Measurements from ENCODE around the gene UNC13A. TPM values are rescaled to one million over a fixed set of nuclear protein-coding genes. Genes with fewer than 3 reads are reported as not detected.

UNC13A gene
- total RNA-seq, 1 donor from 2014 or later, result 0.03 TPM

GRCh38 chr19:17671906-17672305, 16.2 kb downstream of the UNC13A start:
- DNase-seq (ENCODE audit: low read depth), result no peak

- no peak for DNase-seq (ENCODE audit: low read depth)
Measured at GRCh38 chr19:17669419-17669818, 18.7 kb downstream of the UNC13A start.

- no peak for DNase-seq (ENCODE audit: low read depth)
Measured at GRCh38 chr19:17665058-17665457, 23.1 kb downstream of the UNC13A start.

DNA sequence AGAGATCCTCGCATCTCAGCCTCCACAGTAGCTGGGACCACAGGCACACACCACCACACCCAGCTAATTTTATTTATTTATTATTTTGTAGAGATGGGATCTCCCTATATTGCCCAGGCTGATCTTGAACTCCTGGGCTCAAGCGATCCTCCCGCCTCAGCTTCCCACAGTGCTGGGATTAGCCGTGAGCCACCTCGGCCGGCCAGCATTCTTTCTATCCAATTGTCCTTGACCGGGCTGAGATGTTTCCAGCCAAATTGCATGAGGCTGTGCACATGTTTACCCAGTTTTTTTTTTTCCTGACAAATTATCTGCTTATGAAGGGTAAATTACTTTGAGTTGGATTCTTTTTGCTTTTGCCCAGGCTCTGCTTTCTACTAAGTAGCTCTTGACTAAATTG, 28.2 kb downstream of the UNC13A start:
- DNase-seq (ENCODE audit: low read depth), result no peak

- no peak for DNase-seq (ENCODE audit: low read depth)
Measured at GRCh38 chr19:17658666-17659065, 29.5 kb downstream of the UNC13A start.

DNA sequence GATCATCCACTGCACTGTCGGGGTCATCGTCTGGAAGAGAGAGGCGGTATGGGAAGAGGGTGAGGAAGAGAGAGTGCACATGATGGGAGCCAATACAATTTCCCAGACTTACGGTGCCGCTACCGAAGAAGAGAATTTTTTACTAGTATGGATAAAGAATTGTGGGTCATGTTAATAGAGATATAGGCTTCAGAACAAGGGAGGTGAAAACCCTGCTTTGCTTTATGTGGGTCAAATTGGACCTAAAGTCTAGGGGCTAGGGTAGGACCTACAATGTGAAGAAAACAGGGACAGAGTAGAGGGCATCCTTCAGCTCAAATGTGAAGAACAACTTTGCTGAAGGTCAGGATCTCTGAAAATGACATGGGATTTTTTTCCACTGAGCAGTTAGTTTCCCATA, 29.9 kb downstream of the UNC13A start:
- DNase-seq (ENCODE audit: low read depth), result no peak

- DNase-seq (ENCODE audit: low read depth), result no peak
Measured at GRCh38 chr19:17656970-17657369, 31.2 kb downstream of the UNC13A start.

GRCh38 chr19:17655751-17656472, 32.2 kb downstream of the UNC13A start:
- no peak for DNase-seq (ENCODE audit: low read depth)

GRCh38 chr19:17654993-17655392, 33.2 kb downstream of the UNC13A start:
- DNase-seq (ENCODE audit: low read depth), result no peak

DNA sequence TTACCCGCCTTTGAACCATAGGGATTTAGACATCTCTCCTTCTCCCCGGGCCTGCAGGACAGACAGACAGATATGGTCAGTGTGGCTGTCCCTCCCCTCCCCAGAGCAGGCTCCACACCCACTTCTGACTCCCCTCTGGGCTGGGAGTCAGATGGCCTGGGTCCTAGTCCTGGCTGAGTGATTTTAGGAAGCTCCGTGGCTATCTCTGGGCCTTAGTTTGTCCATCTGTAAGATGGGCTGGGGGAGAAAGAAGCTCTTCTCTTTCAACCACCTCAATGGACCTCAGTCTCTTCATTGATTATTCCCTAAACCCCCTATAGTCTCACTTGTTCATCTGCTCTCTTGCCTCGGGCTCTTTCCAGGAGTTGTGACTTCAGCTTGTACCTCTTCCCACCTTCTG, 35.5 kb downstream of the UNC13A start:
- DNase-seq (ENCODE audit: low read depth), result no peak

DNA sequence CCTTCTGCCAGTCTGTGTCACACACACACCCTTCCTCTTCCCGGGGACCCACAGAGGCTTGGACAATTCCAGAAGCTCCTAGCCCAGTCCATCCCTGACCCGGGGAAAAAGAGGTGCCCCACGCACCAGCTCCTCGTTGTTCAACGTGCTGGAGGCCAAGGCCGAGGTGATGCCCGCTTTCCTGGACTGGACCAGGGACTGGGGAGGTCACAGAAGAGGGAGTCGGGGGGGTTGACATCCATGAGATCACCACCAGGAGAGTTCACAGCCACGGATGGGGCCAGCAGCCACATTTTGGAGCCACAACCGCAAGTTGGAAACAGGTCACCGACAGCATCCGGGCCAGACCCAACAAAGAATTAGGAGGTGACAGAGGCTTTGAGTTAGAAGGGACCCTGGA, 39.4 kb downstream of the UNC13A start:
- DNase-seq (ENCODE audit: low read depth), result no peak

DNA sequence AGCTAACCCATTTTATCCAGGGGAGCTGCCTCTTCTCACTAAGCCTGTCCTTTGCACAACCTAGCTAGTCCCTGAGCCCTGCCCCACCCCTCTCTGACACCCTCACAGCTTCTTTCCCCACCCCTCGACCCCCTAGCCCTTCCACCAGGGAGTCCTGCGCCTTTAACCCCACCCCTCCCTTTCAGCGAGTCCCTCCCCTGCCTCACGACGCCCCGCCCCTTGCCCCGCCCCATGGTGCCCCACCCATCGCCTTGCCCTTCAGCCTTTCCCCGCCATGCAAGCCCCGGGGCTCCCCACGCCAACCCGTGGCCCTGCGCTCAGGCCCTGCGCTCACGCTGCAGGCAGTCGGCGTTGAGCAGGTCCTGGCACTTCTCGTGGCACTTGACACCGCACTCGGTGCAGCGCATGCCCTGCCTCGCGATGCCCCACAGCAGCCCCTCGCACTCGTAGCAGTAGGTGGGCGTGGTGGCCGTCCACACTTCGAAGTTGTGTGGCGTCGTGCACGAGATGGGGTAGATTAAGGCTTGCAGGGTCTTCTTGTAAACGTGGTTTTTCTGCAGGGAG, 40.0 kb downstream of the UNC13A start:
- DNase-seq (ENCODE audit: low read depth), result no peak

DNA sequence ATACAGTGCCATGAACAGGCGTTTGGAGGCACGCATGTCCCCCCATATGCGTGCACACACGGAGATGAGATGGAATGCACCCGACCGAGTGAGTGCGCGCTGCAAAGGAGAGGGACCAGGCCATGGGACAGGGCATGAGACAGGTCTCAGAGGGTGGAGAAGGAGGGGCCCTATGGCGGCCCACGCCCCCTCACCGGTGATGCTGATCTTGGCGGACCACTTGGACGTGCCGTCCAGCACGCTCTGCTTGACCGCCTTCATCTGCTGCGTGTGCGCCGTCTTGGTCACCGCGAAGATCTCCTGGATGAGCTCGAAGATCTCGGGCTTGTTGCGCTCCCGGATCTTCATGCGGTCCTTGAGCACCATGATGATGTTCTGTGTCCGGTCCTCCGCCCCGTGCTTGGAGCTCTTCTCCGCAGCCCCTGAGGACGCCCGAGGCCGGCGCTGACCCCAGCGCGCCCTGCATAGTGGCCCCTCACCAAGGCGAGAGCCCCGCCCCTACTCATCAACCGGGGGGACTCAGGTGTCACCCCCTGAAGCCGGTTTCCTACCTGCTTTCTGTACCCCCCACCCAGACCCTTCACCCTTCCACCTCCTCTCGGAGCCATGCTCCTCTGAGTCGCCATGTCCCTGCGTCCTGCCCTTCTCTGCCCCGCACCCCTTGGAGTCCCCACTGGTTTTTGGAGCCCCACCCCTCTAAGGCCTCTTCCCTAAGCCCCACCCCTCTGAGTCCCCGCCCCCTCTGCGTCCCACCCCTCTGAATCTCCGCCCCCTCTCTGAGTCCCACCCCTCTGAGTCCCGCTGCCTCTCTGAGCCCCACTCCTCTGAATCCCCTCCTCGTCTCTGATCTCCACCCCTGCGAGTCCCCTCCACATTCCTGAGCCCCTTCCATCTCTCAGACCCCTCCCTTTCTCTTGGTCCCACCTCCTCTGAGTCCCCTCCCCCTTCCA, 40.8 kb downstream of the UNC13A start:
- no peak for DNase-seq (ENCODE audit: low read depth)

DNA sequence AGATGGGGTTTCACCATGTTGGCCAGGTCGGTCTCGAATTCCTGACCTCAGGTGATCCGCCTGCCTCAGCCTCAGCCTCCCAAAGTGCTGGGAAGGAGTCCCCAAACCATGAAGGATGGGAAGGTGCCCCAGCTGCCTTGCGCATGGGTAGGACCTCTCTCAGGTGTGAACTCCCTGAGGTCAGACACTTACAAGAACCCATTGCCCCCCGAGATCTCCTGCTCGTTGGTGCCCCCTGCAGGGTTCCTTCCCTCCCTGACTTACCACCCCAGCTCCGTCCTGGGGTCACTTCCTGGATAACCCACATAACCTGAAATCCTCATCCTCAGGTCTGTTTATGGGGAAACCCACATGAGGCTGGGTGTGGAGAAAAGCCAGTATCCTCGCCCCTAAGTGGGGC, 41.7 kb downstream of the UNC13A start:
- DNase-seq (ENCODE audit: low read depth), result no peak

DNA sequence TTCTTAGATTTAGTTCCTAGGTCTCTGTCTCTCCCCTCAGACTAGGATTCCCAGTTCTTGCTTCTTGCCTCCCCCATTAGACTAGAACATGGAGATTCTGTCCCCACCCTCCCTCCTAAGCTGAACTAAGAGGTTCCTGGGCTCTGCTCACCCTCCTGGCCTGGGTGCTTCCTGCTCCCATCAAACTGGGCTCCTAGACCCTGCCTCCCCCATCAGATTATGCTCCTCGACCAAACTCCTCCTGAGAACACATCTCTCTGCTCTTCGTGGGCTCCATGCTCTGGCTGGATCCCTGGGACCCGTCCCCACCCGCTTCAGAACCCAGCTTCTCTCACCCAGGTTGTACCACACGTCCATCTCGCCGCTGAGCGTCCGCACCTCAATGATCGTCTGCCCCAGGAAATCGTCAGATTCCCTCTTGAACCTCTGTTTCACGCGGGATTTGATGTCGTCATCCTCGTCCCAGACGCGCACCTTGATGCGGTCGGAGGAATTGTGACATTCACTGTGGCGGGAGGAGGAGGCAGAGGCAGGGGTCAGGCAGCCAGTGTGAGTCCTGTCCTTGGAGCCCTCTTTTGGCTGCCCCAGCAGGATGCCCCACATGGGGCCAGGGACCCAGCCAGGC, 42.7 kb downstream of the UNC13A start:
- DNase-seq (ENCODE audit: low read depth), result no peak

DNA sequence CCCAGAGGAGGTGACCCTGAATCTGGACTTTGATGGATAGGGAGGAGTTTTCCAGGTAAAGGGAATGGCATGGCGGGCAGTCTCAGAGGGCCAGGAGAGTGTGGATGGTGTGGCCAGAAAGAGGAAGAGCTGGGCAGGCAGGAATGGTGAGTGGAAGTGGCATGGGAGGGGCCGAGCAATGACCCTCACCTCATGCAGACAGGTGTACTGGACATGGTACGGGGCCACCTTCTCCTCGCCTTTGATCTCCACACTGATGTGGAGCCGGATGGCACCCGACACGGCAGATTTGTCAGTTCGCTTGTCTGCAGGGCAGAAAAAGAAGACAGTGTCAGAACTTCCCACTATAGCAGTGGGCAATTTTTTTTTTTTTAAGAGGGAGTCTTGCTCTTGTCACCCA, 45.5 kb downstream of the UNC13A start:
- DNase-seq (ENCODE audit: low read depth), result no peak

DNA sequence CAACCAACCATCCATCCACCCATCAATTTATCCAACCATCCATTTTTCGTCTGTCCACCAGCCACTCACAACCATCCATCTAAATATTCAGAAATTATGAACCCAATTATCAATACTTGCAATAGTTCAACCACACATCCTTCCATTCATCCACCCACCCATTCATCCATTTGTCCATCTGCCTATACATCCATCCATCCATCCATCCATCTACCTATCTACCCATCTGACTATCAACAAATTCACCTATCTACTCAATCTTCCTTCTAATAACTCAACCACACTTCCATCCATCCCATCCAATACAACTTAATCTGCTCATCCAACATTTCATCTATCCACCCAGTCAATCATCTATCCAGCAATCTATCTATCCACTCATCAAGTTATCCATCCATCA, 46.3 kb downstream of the UNC13A start:
- DNase-seq (ENCODE audit: low read depth), result no peak

GRCh38 chr19:17641181-17641580, 47.0 kb downstream of the UNC13A start:
- no peak for DNase-seq (ENCODE audit: low read depth)

GRCh38 chr19:17633700-17634099, 54.5 kb downstream of the UNC13A start:
- no peak for DNase-seq (ENCODE audit: low read depth)

GRCh38 chr19:17632577-17632976, 55.6 kb downstream of the UNC13A start:
- no peak for DNase-seq (ENCODE audit: low read depth)

DNA sequence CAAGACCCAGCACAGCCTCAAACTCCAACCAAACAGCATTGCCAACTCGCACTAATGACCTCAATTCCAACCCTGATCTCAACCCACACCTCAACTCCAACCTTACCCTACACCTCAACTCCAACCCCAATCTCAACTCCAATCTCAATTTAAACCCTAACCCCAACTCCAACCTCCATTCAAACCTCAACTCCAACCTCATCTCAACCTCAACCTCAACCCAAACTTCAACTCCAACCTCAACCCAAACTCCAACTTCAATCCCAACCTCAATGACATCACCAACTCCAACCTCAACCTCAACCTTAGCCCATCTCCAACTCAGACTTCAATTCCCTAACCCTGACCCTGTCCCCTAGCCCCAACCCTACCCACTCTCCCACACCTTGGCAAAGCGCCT, 58.4 kb downstream of the UNC13A start:
- DNase-seq (ENCODE audit: low read depth), result no peak

- DNase-seq (ENCODE audit: low read depth), result no peak
Measured at GRCh38 chr19:17627921-17628320, 60.2 kb downstream of the UNC13A start.

Data from myocyte (in vitro differentiated cells).